GM12801 (cell line): ENCODE results near the gene FILIP1L.

Source experiments
- TF ChIP-seq, protein P1 (sequence below): IDR thresholded peaks from one replicate; pipeline ENCODE4 v1.5.1; 2011; ENCODE audit warnings: control low read depth; ENCODE audit not compliant: insufficient read length; ENCODE audit errors: extremely low read depth

Gene FILIP1L

DNA sequence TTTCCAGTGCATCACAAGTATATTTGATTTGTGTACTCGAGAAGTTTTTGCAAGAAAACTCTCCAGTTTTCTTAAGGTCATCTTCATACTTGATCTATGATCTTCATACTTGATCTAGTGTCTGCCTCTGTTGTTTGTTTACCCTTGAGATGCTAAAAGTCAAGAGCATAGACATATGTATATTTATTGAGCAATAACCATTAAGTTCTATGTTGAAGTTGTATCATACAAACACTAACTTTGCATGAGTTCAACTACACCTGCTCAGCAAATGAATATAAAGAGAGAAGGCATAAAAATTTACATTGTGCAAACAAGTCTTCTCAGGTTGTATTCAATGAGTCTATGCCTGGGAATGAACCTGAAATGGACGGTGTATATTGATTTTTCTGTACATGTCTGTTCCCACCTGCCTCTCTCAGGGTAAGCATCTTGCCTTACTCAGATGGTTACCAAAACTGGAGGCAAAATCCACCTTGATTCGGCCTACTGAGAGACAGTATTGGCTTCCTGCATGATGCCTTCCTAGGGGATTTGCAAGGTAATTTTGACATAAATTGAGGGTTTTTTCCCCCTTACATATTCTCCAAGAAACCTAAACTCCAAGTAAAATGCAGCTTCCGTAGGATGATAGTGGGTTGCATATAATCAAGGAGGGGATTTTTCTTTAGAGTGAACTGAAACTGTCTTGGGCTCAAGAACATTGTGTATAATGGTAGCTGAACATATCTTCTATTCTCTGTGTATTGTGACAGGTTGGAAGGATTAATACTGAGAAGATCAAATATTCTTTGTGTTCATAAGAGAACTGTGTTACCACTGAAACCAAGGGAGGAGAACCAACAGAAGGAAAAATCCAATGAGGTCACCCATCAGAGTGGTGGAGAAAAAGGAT, 110.4 kb downstream of the FILIP1L start:
- TF ChIP-seq, protein P1, sequence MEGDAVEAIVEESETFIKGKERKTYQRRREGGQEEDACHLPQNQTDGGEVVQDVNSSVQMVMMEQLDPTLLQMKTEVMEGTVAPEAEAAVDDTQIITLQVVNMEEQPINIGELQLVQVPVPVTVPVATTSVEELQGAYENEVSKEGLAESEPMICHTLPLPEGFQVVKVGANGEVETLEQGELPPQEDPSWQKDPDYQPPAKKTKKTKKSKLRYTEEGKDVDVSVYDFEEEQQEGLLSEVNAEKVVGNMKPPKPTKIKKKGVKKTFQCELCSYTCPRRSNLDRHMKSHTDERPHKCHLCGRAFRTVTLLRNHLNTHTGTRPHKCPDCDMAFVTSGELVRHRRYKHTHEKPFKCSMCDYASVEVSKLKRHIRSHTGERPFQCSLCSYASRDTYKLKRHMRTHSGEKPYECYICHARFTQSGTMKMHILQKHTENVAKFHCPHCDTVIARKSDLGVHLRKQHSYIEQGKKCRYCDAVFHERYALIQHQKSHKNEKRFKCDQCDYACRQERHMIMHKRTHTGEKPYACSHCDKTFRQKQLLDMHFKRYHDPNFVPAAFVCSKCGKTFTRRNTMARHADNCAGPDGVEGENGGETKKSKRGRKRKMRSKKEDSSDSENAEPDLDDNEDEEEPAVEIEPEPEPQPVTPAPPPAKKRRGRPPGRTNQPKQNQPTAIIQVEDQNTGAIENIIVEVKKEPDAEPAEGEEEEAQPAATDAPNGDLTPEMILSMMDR, result no peak

DNA sequence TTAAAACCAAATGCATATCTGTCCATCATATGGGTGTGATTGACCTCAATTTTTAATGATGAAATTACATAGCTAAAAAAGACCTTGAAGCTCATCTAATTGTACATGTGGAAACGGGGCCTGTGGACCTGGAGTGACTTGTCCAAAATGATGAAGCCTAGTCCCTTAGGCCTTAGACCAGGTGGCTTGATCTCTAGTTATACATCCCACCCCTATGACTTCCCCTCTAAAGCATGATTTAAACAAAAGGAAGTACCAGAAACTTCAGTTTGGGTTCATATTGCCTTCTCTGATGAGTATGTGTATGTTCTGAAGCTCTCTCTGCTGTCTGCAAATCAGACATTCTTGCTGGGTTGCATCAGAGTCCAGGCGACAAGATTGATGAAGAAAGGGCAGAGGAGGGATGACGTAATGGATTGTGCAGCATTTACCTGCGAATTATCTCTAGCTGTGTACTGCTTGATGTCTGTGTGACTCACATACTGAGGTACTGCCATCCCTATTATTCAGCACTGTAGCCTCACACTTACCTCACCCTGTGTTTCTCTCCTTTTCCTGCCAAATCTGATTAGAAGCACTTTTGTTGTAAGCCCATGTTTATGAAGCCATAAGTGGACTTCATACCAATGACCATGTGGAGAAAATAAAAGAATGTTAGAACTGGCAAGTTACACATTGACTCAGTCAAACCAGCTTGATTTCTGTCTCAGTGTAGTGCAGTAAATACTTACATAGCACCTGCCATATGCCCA, 111.5 kb downstream of the FILIP1L start:
- TF ChIP-seq, protein P1, result no peak

DNA sequence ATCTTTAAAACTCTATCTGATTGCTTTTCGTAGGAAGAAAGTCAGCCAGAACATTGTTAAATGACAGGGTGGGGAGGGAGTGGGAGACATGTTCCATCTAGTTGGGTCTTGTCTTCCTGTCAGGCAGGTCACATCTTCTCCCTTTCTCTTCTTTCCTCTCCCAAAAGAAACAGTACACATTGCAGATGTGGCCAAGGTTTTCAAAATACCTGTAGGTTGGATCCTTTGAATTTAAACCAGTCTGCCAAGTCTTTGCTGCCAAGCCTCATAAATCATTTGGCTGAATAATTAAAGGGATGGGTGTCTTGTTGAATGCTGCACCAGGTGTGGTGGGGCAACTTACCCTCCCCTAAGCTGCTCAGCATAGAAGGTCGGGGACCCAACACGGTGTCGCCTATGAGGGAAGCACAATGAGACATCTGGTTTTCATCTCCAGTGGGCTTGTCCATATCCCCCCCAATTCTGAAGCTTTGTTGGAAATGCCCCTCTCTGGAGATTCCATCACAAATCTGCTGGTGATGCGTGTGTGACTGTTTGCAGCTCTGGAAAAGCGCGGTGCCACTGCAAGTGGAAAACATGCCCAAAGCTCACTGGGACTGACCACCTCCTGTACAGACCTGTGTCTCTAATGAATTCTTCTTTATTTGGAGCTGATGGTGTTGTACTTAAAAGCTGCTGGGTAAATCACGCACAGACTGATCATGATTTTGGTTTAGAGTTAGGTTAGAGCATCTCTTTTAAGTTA, 112.6 kb downstream of the FILIP1L start:
- TF ChIP-seq, protein P1, result no peak

DNA sequence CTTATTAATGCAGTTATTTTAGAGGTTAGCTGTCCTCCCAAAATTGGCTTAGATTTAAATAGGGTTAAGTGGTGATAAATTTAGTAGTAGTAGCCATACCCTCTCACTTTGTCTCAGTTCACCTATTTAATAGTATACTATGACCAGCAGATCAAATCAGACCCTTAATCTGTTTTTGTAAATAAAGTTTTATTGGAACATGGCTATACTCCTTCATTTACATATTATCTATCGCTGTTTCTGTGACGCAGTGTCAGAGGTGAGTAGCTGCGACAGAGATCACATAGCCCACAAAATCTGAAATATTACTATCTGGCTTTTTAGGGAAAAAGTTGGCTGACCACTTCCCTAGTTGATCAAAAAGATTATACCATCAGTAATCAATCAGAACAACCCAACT, 113.2 kb downstream of the FILIP1L start:
- TF ChIP-seq, protein P1, result no peak

DNA sequence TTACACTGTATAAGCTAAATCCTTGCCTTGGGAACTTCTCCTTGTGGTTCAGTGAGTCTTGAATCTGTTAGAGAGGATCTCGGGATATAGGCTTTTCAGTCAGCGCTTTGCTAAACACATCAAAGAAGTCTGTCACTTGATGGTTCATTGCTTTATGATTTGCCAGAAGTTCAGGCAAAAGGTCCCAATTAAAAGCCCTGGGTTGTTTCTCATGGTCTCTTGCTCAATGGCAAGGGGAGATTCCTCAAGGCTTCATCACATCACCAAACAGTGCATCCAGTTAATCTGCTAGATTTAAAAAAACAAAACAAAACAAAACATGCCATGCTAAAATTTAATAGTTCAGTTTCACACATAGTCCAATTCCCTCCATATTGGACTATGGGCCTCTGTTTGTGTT, 114.8 kb downstream of the FILIP1L start:
- TF ChIP-seq, protein P1, result no peak

DNA sequence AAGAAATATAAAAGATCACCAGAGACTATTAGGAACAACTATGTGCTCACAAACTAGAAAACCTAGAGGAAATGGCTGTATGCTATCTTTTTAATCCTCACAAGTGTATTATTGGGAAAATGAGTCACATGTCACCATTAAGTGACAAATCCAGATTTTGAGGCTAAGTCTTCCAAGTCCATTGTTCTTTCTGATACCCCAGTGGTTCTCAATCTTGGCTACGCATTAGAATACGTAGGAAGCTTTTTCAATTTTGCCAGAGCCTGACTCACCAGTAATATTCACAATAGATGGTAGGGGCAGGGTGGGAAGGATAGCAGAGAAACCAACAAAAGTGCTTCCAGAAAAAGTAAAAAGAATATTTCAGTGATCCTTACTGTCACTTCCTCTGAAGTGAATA, 117.0 kb downstream of the FILIP1L start:
- TF ChIP-seq, protein P1, result no peak

DNA sequence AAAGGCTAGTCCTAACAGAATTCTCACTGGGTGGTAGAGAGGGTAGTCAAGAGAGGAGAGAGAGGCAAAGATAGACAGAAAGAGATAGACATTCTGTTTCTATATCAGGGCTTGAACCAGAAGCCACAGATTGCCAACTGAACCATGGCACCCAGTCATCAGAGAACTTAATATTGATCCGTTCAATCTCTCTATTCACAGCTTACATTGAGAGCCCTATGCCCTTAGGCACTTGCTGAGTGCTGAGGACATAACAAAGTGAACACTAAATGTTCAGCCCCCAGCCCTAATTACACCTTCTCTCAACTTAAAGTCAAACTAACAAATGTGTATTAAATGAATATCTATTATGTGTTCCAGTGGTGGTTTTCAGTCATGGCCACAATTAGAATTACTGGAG, 124.1 kb downstream of the FILIP1L start:
- TF ChIP-seq, protein P1, result no peak
